Melanocyte of skin (primary cell): Measurements from ENCODE around the gene PPP1R13L. TPM values are rescaled to one million over a fixed set of nuclear protein-coding genes. Genes with fewer than 3 reads are reported as not detected.

Source experiments
- small RNA-seq, 2 donors: library from RNA; depleted of rRNA; stranded (forward); fragments of <200 nt; gene quantifications; one replicate each; pipeline ENCODE3, GENCODE V24; 2012
- total RNA-seq, 2 donors: library from RNA; depleted of rRNA; stranded (reverse); fragments of >200 nt; gene quantifications; 2 replicates each; pipeline ENCODE4 v1.2.3, GENCODE V29; 2012

The PPP1R13L gene, protein sequence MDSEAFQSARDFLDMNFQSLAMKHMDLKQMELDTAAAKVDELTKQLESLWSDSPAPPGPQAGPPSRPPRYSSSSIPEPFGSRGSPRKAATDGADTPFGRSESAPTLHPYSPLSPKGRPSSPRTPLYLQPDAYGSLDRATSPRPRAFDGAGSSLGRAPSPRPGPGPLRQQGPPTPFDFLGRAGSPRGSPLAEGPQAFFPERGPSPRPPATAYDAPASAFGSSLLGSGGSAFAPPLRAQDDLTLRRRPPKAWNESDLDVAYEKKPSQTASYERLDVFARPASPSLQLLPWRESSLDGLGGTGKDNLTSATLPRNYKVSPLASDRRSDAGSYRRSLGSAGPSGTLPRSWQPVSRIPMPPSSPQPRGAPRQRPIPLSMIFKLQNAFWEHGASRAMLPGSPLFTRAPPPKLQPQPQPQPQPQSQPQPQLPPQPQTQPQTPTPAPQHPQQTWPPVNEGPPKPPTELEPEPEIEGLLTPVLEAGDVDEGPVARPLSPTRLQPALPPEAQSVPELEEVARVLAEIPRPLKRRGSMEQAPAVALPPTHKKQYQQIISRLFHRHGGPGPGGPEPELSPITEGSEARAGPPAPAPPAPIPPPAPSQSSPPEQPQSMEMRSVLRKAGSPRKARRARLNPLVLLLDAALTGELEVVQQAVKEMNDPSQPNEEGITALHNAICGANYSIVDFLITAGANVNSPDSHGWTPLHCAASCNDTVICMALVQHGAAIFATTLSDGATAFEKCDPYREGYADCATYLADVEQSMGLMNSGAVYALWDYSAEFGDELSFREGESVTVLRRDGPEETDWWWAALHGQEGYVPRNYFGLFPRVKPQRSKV
- total RNA-seq: under 1 TPM; under 0.01 to 1.00 TPM

DNA sequence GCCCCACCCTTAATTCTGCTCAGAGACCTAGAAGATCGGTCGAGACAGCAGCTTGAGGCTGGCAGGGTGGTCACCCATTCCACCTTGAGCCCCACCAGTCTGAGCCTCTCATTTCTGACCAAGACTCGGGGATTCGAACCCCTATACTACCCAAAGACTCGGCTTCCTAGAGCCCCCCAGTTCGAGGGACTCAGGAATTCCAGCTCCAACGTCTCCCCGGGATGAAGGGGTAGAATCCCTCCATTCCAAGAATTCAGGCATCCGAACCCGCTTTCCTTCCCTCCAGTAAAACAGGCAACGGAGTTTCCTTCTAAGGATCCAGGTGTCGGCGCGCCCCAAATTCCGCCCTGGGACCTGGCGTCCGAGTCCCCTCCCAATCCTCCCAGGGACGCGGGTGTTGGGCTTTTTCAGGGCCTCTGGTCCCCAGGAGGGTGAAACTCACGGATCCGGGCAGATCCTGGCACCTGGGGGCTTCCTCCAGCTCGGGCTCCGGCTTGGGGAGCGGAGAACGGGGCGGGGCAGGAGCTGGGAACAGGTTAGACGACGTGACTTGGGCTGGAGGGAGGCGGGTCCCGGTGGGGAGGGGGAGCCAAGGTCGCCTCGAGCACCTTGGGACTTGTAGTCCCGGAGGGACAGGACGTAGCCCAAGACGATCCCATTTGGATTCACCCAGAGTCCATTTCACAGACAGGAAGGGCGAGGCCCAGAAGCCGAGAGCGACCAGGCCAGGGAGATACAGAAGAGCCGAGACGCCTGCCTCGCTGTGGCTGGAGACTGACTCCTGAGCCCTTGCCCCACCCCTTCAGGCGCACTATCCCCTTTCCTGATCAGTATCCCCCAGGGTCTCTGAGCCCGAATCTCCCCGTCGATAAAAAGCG is at the start of gene PPP1R13L:
TSS of gene PPP1R13L (minus strand) at position 513 of the 878 bp plus-strand sequence. CDS start 6,751 bp downstream, outside the sequence.

DNA sequence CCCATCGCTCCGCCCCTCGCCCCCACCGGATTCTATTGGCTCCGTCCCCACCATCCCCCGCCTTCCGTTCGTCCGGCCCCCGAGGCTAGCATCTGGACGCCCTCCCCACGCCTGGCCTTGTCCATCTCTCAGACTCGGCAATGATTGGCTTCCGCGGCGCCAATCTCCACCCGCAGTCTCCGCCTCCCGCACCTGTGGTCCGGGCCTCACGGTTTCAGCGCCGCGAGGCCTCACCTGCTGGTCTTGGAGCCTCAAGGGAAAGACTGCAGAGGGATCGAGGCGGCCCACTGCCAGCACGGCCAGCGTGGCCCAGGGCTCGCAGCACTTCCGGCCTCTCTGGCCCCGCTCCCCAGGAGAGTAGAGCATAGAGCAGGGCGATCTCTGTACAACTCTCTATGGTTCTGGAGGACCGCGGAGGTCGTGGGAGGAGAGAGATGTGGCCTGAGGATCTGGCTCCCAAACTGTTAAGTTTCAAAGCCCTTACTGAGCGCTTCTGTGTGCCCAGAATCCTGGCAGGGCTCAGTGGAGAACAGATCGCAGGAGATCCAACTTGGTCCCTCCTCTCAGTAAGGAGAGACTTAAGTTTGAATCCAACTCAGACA is 18.8 kb upstream of the PPP1R13L start, which contains the start of gene ERCC1:
TSS of gene ERCC1 (minus strand) at position 329 of the 602 bp plus-strand sequence. CDS start 543 bp downstream, outside the sequence.

DNA sequence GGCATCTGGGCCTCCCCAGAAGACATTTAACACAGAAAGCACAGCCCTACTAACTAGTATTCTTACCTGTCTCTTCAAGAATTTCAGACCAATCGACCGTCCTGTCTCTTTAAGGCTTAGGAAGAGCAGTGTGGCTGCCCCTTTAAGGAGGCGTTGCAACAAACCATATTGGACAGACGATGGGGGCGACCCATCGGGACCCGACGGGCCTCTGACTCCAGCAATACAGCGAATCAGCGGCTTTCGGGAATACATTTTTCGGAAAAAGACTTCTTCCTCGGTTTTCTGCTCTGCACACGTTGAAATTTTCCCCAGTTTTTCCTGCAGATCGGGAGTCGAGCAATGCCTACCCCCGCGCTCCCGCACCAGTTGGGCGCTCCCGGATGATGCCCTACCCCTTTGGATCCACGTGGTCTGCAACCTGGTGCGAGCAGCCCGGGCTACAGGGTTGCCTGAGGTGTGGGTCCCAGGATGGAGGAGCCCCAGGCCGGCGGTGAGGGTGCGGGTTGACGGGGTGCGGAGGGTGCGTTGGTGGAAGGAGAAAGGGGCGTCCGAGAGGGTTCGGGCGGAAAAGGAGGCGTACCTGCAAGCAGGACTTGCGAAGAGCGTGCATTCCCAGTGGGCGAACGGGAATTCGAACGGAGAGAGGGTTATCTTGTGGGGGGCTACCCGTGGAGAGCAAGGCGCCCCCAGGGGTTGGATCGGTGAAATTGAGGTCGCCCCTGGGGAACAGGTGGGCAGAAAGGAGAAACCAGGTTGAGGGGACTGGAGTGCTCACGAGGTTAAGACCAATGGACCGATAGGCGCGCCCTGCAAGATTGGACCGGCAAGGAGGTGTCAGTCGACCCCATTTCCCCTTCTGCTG is 1.6 kb upstream of the PPP1R13L start, which contains the start of gene POLR1G:
TSS of gene POLR1G (plus strand) at position 419 of the 865 bp plus-strand sequence. CDS start at position 472, 53 bp downstream.

DNA sequence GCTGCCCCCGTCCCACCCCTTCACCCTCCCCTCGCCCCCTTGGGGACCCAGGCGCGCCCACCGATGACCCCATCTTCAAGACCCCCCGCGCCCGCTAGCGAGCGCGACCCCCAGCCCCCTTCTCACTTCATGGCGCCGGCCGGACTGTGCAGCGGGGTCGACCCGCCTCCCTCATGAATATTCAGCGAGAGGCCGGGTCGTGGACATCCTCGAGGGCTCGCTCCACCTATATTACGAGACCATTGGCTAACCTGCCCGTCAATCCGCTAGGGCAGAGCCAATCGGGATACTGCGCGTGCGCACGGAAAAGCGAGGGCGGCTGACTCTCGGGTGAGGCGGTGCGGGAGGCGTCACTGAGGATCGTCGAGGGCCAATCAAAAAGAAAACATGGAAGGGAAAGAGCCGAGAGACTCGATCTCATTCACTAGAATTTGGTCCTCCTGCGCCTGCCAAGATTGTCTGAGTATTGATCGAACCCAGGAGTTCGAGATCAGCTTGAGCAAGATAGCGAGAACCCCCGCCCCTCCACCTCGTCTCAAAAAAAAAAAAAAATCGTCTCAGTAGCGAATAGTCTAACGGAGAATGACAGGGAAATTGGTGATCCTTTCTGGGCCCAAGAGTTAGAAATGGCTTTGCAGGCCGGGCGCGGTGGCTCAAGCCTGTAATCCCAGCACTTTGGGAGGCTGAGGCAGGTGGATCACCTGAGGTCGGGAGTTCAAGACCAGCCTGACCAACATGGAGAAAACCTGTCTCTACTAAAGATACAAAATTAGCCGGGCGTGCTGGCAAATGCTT is 34.3 kb downstream of the PPP1R13L start, which contains the start of gene ERCC2:
TSS of gene ERCC2 (minus strand) at position 164 of the 795 bp plus-strand sequence. CDS start at position 131, 33 bp downstream.

DNA sequence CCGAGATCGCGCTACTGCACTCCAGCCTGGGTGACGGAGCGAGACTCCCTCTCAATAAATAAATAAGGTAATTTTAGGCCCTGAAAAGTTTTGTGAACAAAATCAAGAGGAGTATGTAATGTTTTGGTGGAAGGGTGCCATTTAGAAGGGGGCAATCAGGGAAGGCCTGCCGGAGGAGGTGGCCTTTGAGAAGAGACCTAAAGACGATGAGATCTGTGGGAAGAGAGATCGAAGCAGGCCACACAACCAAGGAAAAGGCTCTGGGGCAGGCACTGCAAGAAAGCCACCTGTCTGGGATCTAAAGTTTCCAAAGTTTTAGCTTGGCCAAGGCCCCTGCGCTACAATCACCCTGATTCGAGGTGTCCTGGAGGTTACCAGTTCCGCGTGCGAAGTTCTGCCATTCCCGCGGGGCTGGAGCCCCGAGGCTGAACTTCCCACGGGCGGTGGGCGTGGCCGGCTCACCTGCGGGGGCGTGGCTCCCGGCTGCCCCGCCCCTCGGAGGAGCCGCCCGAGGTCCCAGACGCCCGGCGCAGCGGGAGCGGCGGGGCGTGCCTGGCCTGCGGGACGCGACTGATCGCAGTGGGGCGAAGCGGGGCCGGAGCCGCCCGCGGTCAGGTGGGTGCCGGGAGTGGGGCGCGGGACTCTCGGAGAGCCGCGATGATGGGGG is 64.5 kb downstream of the PPP1R13L start, which contains the start of gene KLC3:
TSS of gene KLC3 (plus strand) at position 519 of the 667 bp plus-strand sequence. CDS start 4,792 bp downstream, outside the sequence.

Small RNA genes lying within 50 kb of the gene (small RNA-seq; reads per million reads assigned to genes)
- gene MIR6088: 0 reads per million in 2 donors

Other genes starting within 250 kb of the PPP1R13L start
- gene NKPD1, start 244.1 kb downstream of the PPP1R13L start, total RNA-seq: under 1 TPM; under 0.01 TPM
- 10 to 100 TPM; 10.3 TPM for gene TRAPPC6A, start 226.8 kb downstream of the PPP1R13L start, total RNA-seq
- 1 to 10 TPM; 4.8 to 6.7 TPM for gene BLOC1S3, start 226.3 kb downstream of the PPP1R13L start, total RNA-seq
- under 1 TPM in 1 of 2 donors, not detected in 1; 0.34 TPM for gene EXOC3L2, start 159.7 kb downstream of the PPP1R13L start, total RNA-seq
- gene MARK4, start 153.8 kb downstream of the PPP1R13L start, total RNA-seq: 10 to 100 TPM in 1 of 2 donors, 1 to 10 TPM in 1; 8.6 to 11.7 TPM
- not detected for gene CKM, start 82.2 kb downstream of the PPP1R13L start, total RNA-seq
- gene KLC3, start 64.3 kb downstream of the PPP1R13L start, total RNA-seq: not detected
- gene ERCC2, start 34.5 kb downstream of the PPP1R13L start, total RNA-seq: 10 to 100 TPM; 11.7 to 19.0 TPM
- gene POLR1G, start 1.6 kb upstream of the PPP1R13L start, total RNA-seq: 10 to 100 TPM in 1 of 2 donors, 1 to 10 TPM in 1; 3.1 to 13.0 TPM
- gene ERCC1, start 18.8 kb upstream of the PPP1R13L start, total RNA-seq: 10 to 100 TPM; 67.4 to 93.2 TPM
- gene FOSB, start 62.9 kb upstream of the PPP1R13L start, total RNA-seq: under 1 TPM; 0.34 to 0.67 TPM
- gene RTN2, start 92.0 kb upstream of the PPP1R13L start, total RNA-seq: 1 to 10 TPM; 8.0 to 9.6 TPM
- 1 to 10 TPM in 1 of 2 donors, under 1 TPM in 1; 0.67 to 1.4 TPM for gene PPM1N, start 93.4 kb upstream of the PPP1R13L start, total RNA-seq
- gene VASP, start 102.4 kb upstream of the PPP1R13L start, total RNA-seq: 10 to 100 TPM; 36.5 to 68.6 TPM
- 10 to 100 TPM in 1 of 2 donors, 1 to 10 TPM in 1; 9.7 to 11.0 TPM for gene OPA3, start 179.7 kb upstream of the PPP1R13L start, total RNA-seq
- under 1 TPM in 1 of 2 donors, not detected in 1; under 0.01 TPM for gene GPR4, start 197.1 kb upstream of the PPP1R13L start, total RNA-seq
- gene EML2, start 234.3 kb upstream of the PPP1R13L start, total RNA-seq: 10 to 100 TPM; 58.9 to 64.0 TPM